Esophagus (tissue), 2 donors: ENCODE data around the gene FAM83E. TPM values are rescaled to one million over a fixed set of nuclear protein-coding genes. Genes with fewer than 3 reads are reported as not detected.

ENCODE experiments used
- H3K27ac ChIP-seq, 2 donors: one replicate each; pipeline ENCODE4 v1.5.1; 2013; ENCODE audit warnings: low read depth in 2 of 2, mild to moderate bottlenecking in 2 of 2, inconsistent platforms in 1 of 2, low read length in 1 of 2, moderate library complexity in 1 of 2
- H3K27me3 ChIP-seq, 2 donors: one replicate each; pipeline ENCODE4 v1.6.1; 2013; ENCODE audit warnings: low read length in 2 of 2, control low read depth in 1 of 2, mild to moderate bottlenecking in 1 of 2; ENCODE audit not compliant: insufficient read depth in 2 of 2, control insufficient read depth in 1 of 2
- H3K36me3 ChIP-seq, 2 donors: one replicate each; pipeline ENCODE4 v1.6.1; 2013; ENCODE audit warnings: low read length in 1 of 2; ENCODE audit not compliant: control insufficient read depth in 2 of 2, insufficient read depth in 2 of 2
- H3K4me1 ChIP-seq, 2 donors: one replicate each; pipeline ENCODE4 v1.6.1; 2013; ENCODE audit warnings: low read length in 1 of 2; ENCODE audit not compliant: control insufficient read depth in 2 of 2, insufficient read depth in 2 of 2
- H3K4me3 ChIP-seq, 2 donors: one replicate each; pipeline ENCODE4 v1.5.1; 2013; ENCODE audit warnings: low read length in 2 of 2, mild to moderate bottlenecking in 2 of 2, low read depth in 1 of 2, moderate library complexity in 1 of 2
- H3K9me3 ChIP-seq, 2 donors: one replicate each; pipeline ENCODE4 v1.6.1; 2013; ENCODE audit warnings: mild to moderate bottlenecking in 2 of 2, low read depth in 1 of 2, low read length in 1 of 2, moderate library complexity in 1 of 2; ENCODE audit not compliant: control insufficient read depth in 2 of 2, insufficient read depth in 1 of 2
- WGBS, 2 donors: extraction: QIAGEN DNeasy Blood & Tissue Kit; methylation state at CpG; one replicate each; pipeline ENCODE4 v1.1.7; 2013; 5-methylcytosine and 5-hydroxymethylcytosine counted together
- polyA plus RNA-seq, 2 donors: library from polyadenylated mRNA; stranded (reverse); fragments of 200-250 nt; gene quantifications; one replicate each; pipeline ENCODE4 v1.2.3, GENCODE V29; 2013
- donor health status: healthy with polysubstance abuse.
- donor health status: Bipolar disorder and iron deficiency.

FAM83E gene
- polyA plus RNA-seq, 2 donors = 6.5 to 26.7 TPM

GRCh38 chr19:48613852-48614435, 932 bp downstream of the FAM83E start:
- Histone ChIP-seq H3K27me3 (no peaks in the 10 kb centered on the region), H3K36me3 (peaks cover 11 to 28% of the 10 kb centered on the region in 2 donors), H3K4me3 (peak overlapping the region in 1 of 2 donors; percentile 35), H3K9me3 (no peaks in the 10 kb centered on the region), H3K4me1 (peaks cover 0 to 28% of the 10 kb centered on the region in 2 donors), H3K27ac (peak overlapping the region; percentile 84 to 88)
- 71 to 73% methylated on average over 13 of the region's 13 CpGs for WGBS, 2 donors

- Histone ChIP-seq H3K27ac (no peak overlapping the region), H3K9me3 (no peaks in the 10 kb centered on the region), H3K4me3 (peak overlapping the region in 1 of 2 donors; percentile 35)
Observed at GRCh38 chr19:48613024-48613851, 1.6 kb downstream of the FAM83E start.

GRCh38 chr19:48611872-48612271, 3.0 kb downstream of the FAM83E start:
- H3K9me3 ChIP-seq = no peaks in the 10 kb centered on the region
- H3K27ac ChIP-seq = no peak overlapping the region
- H3K27me3 ChIP-seq = no peaks in the 10 kb centered on the region
- WGBS, 2 donors = 88 to 89% methylated on average over 14 of the region's 14 CpGs
- no peak overlapping the region for H3K4me3 ChIP-seq
- peaks cover 11 to 20% of the 10 kb centered on the region in 2 donors for H3K36me3 ChIP-seq
- peaks cover 0 to 21% of the 10 kb centered on the region in 2 donors for H3K4me1 ChIP-seq

More at GRCh38 chr19:48613024-48613851, 1.6 kb downstream of the FAM83E start:
- 82 to 84% methylated on average over 38 to 39 of the region's 39 CpGs for WGBS, 2 donors
- peaks cover 11 to 28% of the 10 kb centered on the region in 2 donors for H3K36me3 ChIP-seq
- H3K27me3 ChIP-seq = no peaks in the 10 kb centered on the region
- peaks cover 0 to 28% of the 10 kb centered on the region in 2 donors for H3K4me1 ChIP-seq

- Histone ChIP-seq H3K4me1 (peaks cover 0 to 9% of the 10 kb centered on the region in 2 donors), H3K9me3 (no peaks in the 10 kb centered on the region), H3K27ac (no peak overlapping the region), H3K36me3 (no peaks in the 10 kb centered on the region), H3K27me3 (no peaks in the 10 kb centered on the region), H3K4me3 (no peak overlapping the region)
- WGBS, 2 donors = 89 to 93% methylated on average over 20 of the region's 20 CpGs
Observed at GRCh38 chr19:48609571-48610108, 5.2 kb downstream of the FAM83E start.

- Histone ChIP-seq H3K9me3 (no peaks in the 10 kb centered on the region), H3K36me3 (no peaks in the 10 kb centered on the region), H3K27me3 (no peaks in the 10 kb centered on the region), H3K4me3 (no peak overlapping the region), H3K27ac (no peak overlapping the region), H3K4me1 (peaks cover 0 to 5% of the 10 kb centered on the region in 2 donors)
- WGBS, 2 donors = 38 to 43% methylated on average over 9 of the region's 9 CpGs
Observed at GRCh38 chr19:48608798-48609263, 6.0 kb downstream of the FAM83E start.

- WGBS, 2 donors = 84 to 100% methylated on average over 7 of the region's 7 CpGs
- H3K4me3 ChIP-seq = no peak overlapping the region
- H3K36me3 ChIP-seq = peaks cover 0 to 3% of the 10 kb centered on the region in 2 donors
- H3K9me3 ChIP-seq = no peaks in the 10 kb centered on the region
- no peaks in the 10 kb centered on the region for H3K27me3 ChIP-seq
- H3K4me1 ChIP-seq = no peaks in the 10 kb centered on the region
- H3K27ac ChIP-seq = no peak overlapping the region
Observed at GRCh38 chr19:48607359-48607755, 7.5 kb downstream of the FAM83E start.

GRCh38 chr19:48606463-48607358, 8.2 kb downstream of the FAM83E start, which contains the start of gene SPACA4:
TSS of gene SPACA4 (plus strand) at chr19:48606742. CDS start at chr19:48606979, 237 bp downstream.
- Histone ChIP-seq H3K9me3 (no peaks in the 10 kb centered on the region), H3K4me3 (no peak within 1 kb of the TSS), H3K4me1 (no peaks in the 10 kb centered on the region), H3K27me3 (no peaks in the 10 kb centered on the region), H3K27ac (no peak within 1 kb of the TSS), H3K36me3 (peaks cover 0 to 3% of the 10 kb centered on the region in 2 donors)
- 87 to 89% methylated on average over 37 to 39 of the region's 39 CpGs for WGBS, 2 donors

GRCh38 chr19:48603850-48604249, 11.0 kb downstream of the FAM83E start:
- no peaks in the 10 kb centered on the region for H3K4me1 ChIP-seq
- no peak overlapping the region for H3K4me3 ChIP-seq
- H3K36me3 ChIP-seq = peaks cover 0 to 11% of the 10 kb centered on the region in 2 donors
- 87 to 93% methylated on average over 9 of the region's 9 CpGs for WGBS, 2 donors
- no peak overlapping the region for H3K27ac ChIP-seq
- no peaks in the 10 kb centered on the region for H3K9me3 ChIP-seq
- no peaks in the 10 kb centered on the region for H3K27me3 ChIP-seq

- Histone ChIP-seq H3K36me3 (peaks cover 0 to 11% of the 10 kb centered on the region in 2 donors), H3K4me3 (no peak overlapping the region), H3K27me3 (no peaks in the 10 kb centered on the region), H3K9me3 (no peaks in the 10 kb centered on the region), H3K4me1 (no peaks in the 10 kb centered on the region), H3K27ac (no peak overlapping the region)
- 89 to 91% methylated on average over 36 to 39 of the region's 39 CpGs for WGBS, 2 donors
Observed at GRCh38 chr19:48603449-48603848, 11.4 kb downstream of the FAM83E start.
